ENCODE measurements around the gene SAPCD2. TPM values are rescaled to one million over a fixed set of nuclear protein-coding genes. Genes with fewer than 3 reads are reported as not detected.

The SAPCD2 gene
- total RNA-seq, 1 experiment from 2014 or later, result 30.6 TPM

GRCh38 chr9:137051145-137051724, 19.1 kb downstream of the SAPCD2 start:
- peaks cover 11% of the 10 kb centered on the region for H3K27me3 ChIP-seq (replicated peaks; ENCODE audit: insufficient read depth, low read depth, low read length, poor library complexity)
- H3K36me3 ChIP-seq (ENCODE audit: insufficient read depth, low read length, poor library complexity, severe bottlenecking), result no peaks in the 10 kb centered on the region
- no peak for TF ChIP-seq CTCF (conservative IDR thresholded peaks at IDR 0.05; ENCODE audit: low read depth, low read length)
- no peak for TF ChIP-seq EZH2 (IDR thresholded peaks at IDR 0.05; ENCODE audit: borderline replicate concordance, low read depth, low read length, poor library complexity, severe bottlenecking)
- peaks cover 4% of the 10 kb centered on the region for H3K4me1 ChIP-seq (ENCODE audit: insufficient read depth, low read length, poor library complexity, severe bottlenecking)
- no peaks in the 10 kb centered on the region for H3K9me3 ChIP-seq (ENCODE audit: low read depth, low read length, poor library complexity, severe bottlenecking)
- H3K4me3 ChIP-seq (ENCODE audit: low read depth, low read length, poor library complexity, severe bottlenecking), result no peak overlapping the region
- H3K27ac ChIP-seq (ENCODE audit: low read depth, low read length, poor library complexity, severe bottlenecking), result no peak overlapping the region
- no TSS peak for BruUV-seq (replicated peaks)
- ChIA-PET POLR2A (ENCODE audit: low non-redundant PET) (no interaction called here), CTCF (no interaction called here)
- intact Hi-C loops (cut with micrococcal nuclease; ENCODE audit: unreplicated experiment), result no loop called here
- no peak for DNase-seq (ENCODE audit: low spot score)

GRCh38 chr9:137050570-137050969, 19.8 kb downstream of the SAPCD2 start:
- H3K9me3 ChIP-seq (ENCODE audit: low read depth, low read length, poor library complexity, severe bottlenecking), result no peaks in the 10 kb centered on the region
- no peaks in the 10 kb centered on the region for H3K36me3 ChIP-seq (ENCODE audit: insufficient read depth, low read length, poor library complexity, severe bottlenecking)
- CTCF ChIA-PET, result interaction anchor here (0.7 kb wide), 1 partner anchor 26 kb away, joined by 3 read pairs; no protein-coding TSS in a partner anchor
- peaks cover 11% of the 10 kb centered on the region for H3K27me3 ChIP-seq (replicated peaks; ENCODE audit: insufficient read depth, low read depth, low read length, poor library complexity)
- no TSS peak for BruUV-seq (replicated peaks)
- no peak overlapping the region for H3K27ac ChIP-seq (ENCODE audit: low read depth, low read length, poor library complexity, severe bottlenecking)
- no peak for TF ChIP-seq CTCF (conservative IDR thresholded peaks at IDR 0.05; ENCODE audit: low read depth, low read length)
- TF ChIP-seq EZH2 (IDR thresholded peaks at IDR 0.05; ENCODE audit: borderline replicate concordance, low read depth, low read length, poor library complexity, severe bottlenecking), result no peak
- H3K4me3 ChIP-seq (ENCODE audit: low read depth, low read length, poor library complexity, severe bottlenecking), result no peak overlapping the region
- POLR2A ChIA-PET (ENCODE audit: low non-redundant PET), result no interaction called here
- intact Hi-C loops (cut with micrococcal nuclease; ENCODE audit: unreplicated experiment), result no loop called here
- H3K4me1 ChIP-seq (ENCODE audit: insufficient read depth, low read length, poor library complexity, severe bottlenecking), result peaks cover 4% of the 10 kb centered on the region
- no peak for DNase-seq (ENCODE audit: low spot score)

DNA sequence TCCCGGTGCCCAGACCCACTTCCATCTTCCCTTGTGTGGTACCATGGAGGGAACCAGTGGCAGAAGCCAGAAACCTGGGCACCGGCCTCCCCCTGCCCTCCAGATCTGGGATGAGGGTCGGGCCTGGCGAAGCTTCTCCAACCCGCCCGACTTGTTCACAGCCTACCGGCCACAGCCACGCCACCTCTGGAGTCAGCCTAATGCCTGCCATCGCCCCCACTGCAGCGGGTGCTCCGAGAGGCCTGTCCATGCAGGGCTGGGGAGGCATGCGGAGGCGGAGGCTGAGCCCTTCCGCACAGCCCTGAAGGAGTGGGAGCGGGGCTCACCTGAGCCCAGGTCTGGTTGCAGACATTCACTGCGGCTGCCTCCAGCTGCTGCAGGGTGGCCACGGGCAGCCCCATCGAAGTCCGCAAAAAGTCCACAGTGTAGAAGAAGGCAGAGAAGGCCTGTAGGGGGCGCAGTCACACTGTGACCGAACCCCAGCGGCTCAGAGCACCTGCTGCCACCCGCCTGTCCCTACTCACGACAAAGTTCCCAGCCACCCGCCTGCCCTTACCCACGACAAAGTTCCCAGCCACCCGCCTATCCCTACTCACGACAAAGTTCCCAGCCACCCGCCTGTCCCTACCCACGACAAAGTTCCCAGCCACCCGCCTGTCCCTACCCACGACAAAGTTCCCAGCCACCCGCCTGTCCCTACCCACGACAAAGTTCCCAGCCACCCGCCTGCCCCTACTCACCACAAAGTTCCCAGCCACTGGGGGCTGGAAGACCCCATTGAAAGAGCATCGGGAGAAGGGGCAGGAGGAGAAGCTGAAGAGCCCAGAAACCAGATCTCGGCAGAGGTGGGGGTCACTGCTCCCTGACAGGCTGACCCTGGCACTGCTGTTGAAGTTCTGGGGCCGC, 20.6 kb downstream of the SAPCD2 start:
- H3K4me3 ChIP-seq (ENCODE audit: low read depth, low read length, poor library complexity, severe bottlenecking), result no peak overlapping the region
- H3K4me1 ChIP-seq (ENCODE audit: insufficient read depth, low read length, poor library complexity, severe bottlenecking), result peaks cover 6% of the 10 kb centered on the region
- H3K27ac ChIP-seq (ENCODE audit: low read depth, low read length, poor library complexity, severe bottlenecking), result no peak overlapping the region
- peaks cover 11% of the 10 kb centered on the region for H3K27me3 ChIP-seq (replicated peaks; ENCODE audit: insufficient read depth, low read depth, low read length, poor library complexity)
- H3K36me3 ChIP-seq (ENCODE audit: insufficient read depth, low read length, poor library complexity, severe bottlenecking), result no peaks in the 10 kb centered on the region
- intact Hi-C loops (cut with micrococcal nuclease; ENCODE audit: unreplicated experiment), result loop anchor here (5.0 kb wide), 2 partner anchors 68 to 188 kb away; no protein-coding TSS in a partner anchor
- peak; percentile 76 for TF ChIP-seq CTCF (conservative IDR thresholded peaks at IDR 0.05; ENCODE audit: low read depth, low read length)
- no peak for TF ChIP-seq EZH2 (IDR thresholded peaks at IDR 0.05; ENCODE audit: borderline replicate concordance, low read depth, low read length, poor library complexity, severe bottlenecking)
- BruUV-seq (replicated peaks), result no TSS peak
- peak; percentile 78 for DNase-seq (ENCODE audit: low spot score)
- no peaks in the 10 kb centered on the region for H3K9me3 ChIP-seq (ENCODE audit: low read depth, low read length, poor library complexity, severe bottlenecking)
- CTCF ChIA-PET, result interaction anchor here (0.5 to 2.2 kb wide), 7 partner anchors 14 to 356 kb away, joined by 3 to 11 read pairs (median 3); no protein-coding TSS in a partner anchor
- POLR2A ChIA-PET (ENCODE audit: low non-redundant PET), result no interaction called here
